Immature natural killer cell (primary cell): ENCODE data around the gene MYOCOS. TPM values are rescaled to one million over a fixed set of nuclear protein-coding genes. Genes with fewer than 3 reads are reported as not detected.
A peak's percentile ranks its signal among the peaks of the same experiment; 100 is the strongest.
"Not testable (repeated sequence)": the region's sequence is repeated elsewhere in the genome, so short reads cannot be mapped to it uniquely, and the experiment has no call there.

Experiments
- DNase-seq, 3 donors: peaks; one replicate each; pipeline ENCODE4 v3.0.0; 2022; ENCODE audit warnings: mixed read lengths in 1 of 3
- H3K27ac Mint-ChIP-seq, 6 donors: one replicate each; pipeline ENCODE4 v1.8.0; 2020; ENCODE audit warnings: mixed read lengths in 6 of 6, mild to moderate bottlenecking in 5 of 6, inconsistent platforms in 4 of 6, moderate library complexity in 3 of 6
- H3K27me3 Mint-ChIP-seq, 3 donors: one replicate each; pipeline ENCODE4 v1.8.0; 2020 to 2021; ENCODE audit warnings: low read depth in 3 of 3, mild to moderate bottlenecking in 3 of 3, mixed read lengths in 3 of 3, moderate library complexity in 3 of 3, inconsistent platforms in 1 of 3
- H3K36me3 Mint-ChIP-seq, 3 donors: one replicate each; pipeline ENCODE4 v1.8.0; 2020; ENCODE audit warnings: mixed read lengths in 3 of 3, inconsistent platforms in 2 of 3, mild to moderate bottlenecking in 2 of 3
- H3K4me1 Mint-ChIP-seq, 2 donors: one replicate each; pipeline ENCODE4 v1.8.0; 2020; ENCODE audit warnings: inconsistent platforms in 2 of 2, mild to moderate bottlenecking in 2 of 2, mixed read lengths in 2 of 2, moderate library complexity in 1 of 2
- H3K4me3 Mint-ChIP-seq, 5 donors: one replicate each; pipeline ENCODE4 v1.8.0; 2020; ENCODE audit warnings: mild to moderate bottlenecking in 5 of 5, mixed read lengths in 5 of 5, inconsistent platforms in 3 of 5, moderate library complexity in 3 of 5
- H3K9me3 Mint-ChIP-seq, 6 donors: one replicate each; pipeline ENCODE4 v1.8.0; 2020; ENCODE audit warnings: mild to moderate bottlenecking in 6 of 6, mixed read lengths in 6 of 6, inconsistent platforms in 4 of 6, moderate library complexity in 3 of 6
- polyA plus RNA-seq, 3 donors: library from polyadenylated mRNA; unstranded; fragments of 300-500 nt; fragmentation: Illumina TruSeq; gene quantifications; one replicate each; pipeline ENCODE4 v1.2.3, GENCODE V29; 2021

Gene MYOCOS, protein sequence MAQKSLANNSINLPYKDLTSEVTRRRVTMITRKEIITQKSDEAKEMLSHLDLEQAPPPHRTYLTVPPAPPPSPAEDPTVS
- polyA plus RNA-seq: not detected

DNA sequence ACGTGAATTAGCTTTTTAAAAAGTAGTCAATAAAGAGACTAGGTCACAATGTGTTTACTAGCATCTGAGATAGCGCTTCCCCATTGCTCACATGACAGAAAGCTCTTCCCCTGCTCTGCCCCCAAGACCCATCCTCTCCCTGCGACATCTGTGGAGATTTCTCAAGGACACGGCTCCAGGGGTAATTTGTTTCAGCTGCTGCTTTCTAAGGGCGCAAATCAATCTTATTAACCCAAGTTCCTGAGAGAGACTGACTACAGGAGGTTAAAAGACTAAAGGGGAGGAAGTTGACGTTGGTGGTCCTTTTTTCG lies at the start of gene MYOCOS:
Gene MYOCOS, plus strand, starts transcription at position 92 of the 311 bp plus-strand sequence. CDS start 1,641 bp downstream, outside the sequence.
- no peaks in the 10 kb centered on the region for H3K9me3 Mint-ChIP-seq
- H3K27ac Mint-ChIP-seq: no peak within 1 kb of the TSS

GRCh38 chr1:171576144-171576543 lies 45.9 kb upstream of the MYOCOS start:
- DNase-seq: no peak
- no peak overlapping the region for H3K4me3 Mint-ChIP-seq
- peaks cover 16 to 60% (median 39%) of the 10 kb centered on the region in 3 donors for H3K36me3 Mint-ChIP-seq
- peaks cover 1 to 17% of the 10 kb centered on the region in 2 donors for H3K4me1 Mint-ChIP-seq
- peak overlapping the region in 2 of 6 donors; percentile 13 to 56 for H3K27ac Mint-ChIP-seq
- peaks cover 0 to 3% (median 3%) of the 10 kb centered on the region in 3 donors for H3K27me3 Mint-ChIP-seq
- no peaks in the 10 kb centered on the region for H3K9me3 Mint-ChIP-seq

More for the DNA sequence above, at the start of gene MYOCOS:
- H3K4me3 Mint-ChIP-seq: no peak within 1 kb of the TSS
- H3K36me3 Mint-ChIP-seq: no peaks in the 10 kb centered on the region
- no peak for DNase-seq
- H3K27me3 Mint-ChIP-seq: peaks cover 0 to 7% (median 5%) of the 10 kb centered on the region in 3 donors
- H3K4me1 Mint-ChIP-seq: no peaks in the 10 kb centered on the region

- Mint-ChIP-seq H3K27me3 (peaks cover 0 to 3% (median 0%) of the 10 kb centered on the region in 3 donors), H3K27ac (peak overlapping the region in 3 of 6 donors; percentile 1 to 63 (median 63))
- DNase-seq: no peak
Observed at GRCh38 chr1:171581226-171581625, 40.8 kb upstream of the MYOCOS start.

DNA sequence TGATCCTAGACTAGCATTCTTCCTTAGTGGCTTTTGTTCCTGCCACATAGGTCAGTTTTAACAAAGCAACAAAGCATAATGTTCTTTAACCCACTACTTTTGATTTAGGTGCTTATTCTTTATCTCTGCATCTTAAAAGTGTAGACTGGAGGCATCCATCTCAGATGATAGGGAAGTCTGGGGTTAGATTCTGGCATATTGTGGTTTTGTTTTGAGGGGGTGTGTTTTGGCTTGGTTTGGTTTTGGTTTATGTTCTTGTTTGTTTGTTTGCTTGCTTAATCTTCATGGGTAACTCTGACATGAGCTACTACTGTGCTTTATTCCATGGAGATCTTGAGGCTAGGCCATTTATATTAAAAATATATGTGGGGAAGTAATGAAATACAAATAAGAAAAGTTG lies 40.3 kb upstream of the MYOCOS start:
- peaks cover 0 to 3% (median 0%) of the 10 kb centered on the region in 3 donors for H3K27me3 Mint-ChIP-seq
- no peak overlapping the region for H3K4me3 Mint-ChIP-seq
- H3K36me3 Mint-ChIP-seq: peaks cover 13 to 57% (median 33%) of the 10 kb centered on the region in 3 donors
- peaks cover 5 to 30% of the 10 kb centered on the region in 2 donors for H3K4me1 Mint-ChIP-seq
- peak overlapping the region; percentile 1 to 75 (median 63) for H3K27ac Mint-ChIP-seq
- no peak for DNase-seq
- no peaks in the 10 kb centered on the region for H3K9me3 Mint-ChIP-seq

More at GRCh38 chr1:171581226-171581625, 40.8 kb upstream of the MYOCOS start:
- no peak overlapping the region for H3K4me3 Mint-ChIP-seq
- peaks cover 12 to 59% (median 34%) of the 10 kb centered on the region in 3 donors for H3K36me3 Mint-ChIP-seq
- no peaks in the 10 kb centered on the region for H3K9me3 Mint-ChIP-seq
- peaks cover 5 to 30% of the 10 kb centered on the region in 2 donors for H3K4me1 Mint-ChIP-seq

- Mint-ChIP-seq H3K4me1 (peaks cover 5 to 30% of the 10 kb centered on the region in 2 donors), H3K27ac (peak overlapping the region in 1 of 6 donors; percentile 63), H3K9me3 (no peaks in the 10 kb centered on the region), H3K4me3 (no peak overlapping the region), H3K27me3 (peaks cover 0 to 3% (median 0%) of the 10 kb centered on the region in 3 donors), H3K36me3 (peaks cover 17 to 57% (median 26%) of the 10 kb centered on the region in 3 donors)
- no peak for DNase-seq
Observed at GRCh38 chr1:171582589-171582988, 39.5 kb upstream of the MYOCOS start.

DNA sequence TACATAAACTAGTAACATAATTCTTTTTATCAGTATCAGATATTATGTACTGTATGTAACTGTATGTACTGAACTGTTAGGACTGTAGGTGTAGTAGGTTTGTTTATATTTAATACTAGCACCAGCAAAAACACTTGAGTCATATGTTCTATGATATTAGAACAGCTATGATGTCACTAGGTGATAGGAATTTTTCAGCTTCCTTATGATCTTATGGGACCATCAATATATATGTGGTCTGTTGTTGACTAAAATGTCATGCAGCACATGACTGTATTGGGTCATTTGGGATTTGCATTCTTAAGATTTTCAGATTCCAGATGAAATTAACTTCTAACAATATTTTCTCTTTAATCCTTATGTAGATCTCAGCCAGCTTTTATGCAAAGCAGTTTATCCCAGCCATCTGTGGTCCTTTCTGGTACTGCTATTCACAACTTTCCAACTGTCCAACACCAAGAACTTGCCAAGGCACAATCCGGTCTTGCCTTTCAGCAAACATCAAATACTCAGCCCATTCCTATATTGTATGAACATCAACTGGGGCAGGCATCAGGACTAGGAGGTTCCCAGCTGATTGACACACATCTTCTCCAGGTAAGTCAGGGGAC lies 38.3 kb upstream of the MYOCOS start:
- Mint-ChIP-seq H3K36me3 (peaks cover 24 to 55% (median 27%) of the 10 kb centered on the region in 3 donors), H3K27ac (peak overlapping the region in 4 of 6 donors; percentile 0 to 27 (median 4)), H3K4me1 (peaks cover 5 to 30% of the 10 kb centered on the region in 2 donors), H3K4me3 (no peak overlapping the region), H3K9me3 (no peaks in the 10 kb centered on the region), H3K27me3 (peaks cover 0 to 3% (median 0%) of the 10 kb centered on the region in 3 donors)
- no peak for DNase-seq

DNA sequence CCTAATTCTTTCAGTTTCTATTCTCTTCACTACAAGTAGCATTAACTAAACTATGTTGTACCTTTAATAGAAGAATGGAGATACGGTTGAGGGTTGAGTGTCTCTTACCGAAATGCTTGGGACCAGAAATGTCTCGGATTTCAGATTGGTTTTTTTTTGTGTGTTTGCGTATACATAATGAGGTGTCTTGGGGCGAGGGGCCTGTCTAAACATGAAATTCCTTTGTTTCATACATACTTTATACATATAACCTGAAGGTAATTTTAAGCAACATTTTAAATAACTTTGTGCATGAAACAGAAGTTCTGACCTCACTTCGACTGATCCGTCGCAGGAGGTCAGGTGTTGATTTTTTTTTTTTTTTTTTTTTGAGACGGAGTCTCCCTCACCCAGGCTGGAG lies 36.3 kb upstream of the MYOCOS start:
- H3K4me1 Mint-ChIP-seq: peaks cover 4 to 17% of the 10 kb centered on the region in 2 donors
- no peaks in the 10 kb centered on the region for H3K27me3 Mint-ChIP-seq
- H3K9me3 Mint-ChIP-seq: no peaks in the 10 kb centered on the region
- peaks cover 32 to 55% (median 33%) of the 10 kb centered on the region in 3 donors for H3K36me3 Mint-ChIP-seq
- DNase-seq: no peak
- H3K27ac Mint-ChIP-seq: peak overlapping the region in 3 of 6 donors; percentile 7 to 37 (median 10)
- H3K4me3 Mint-ChIP-seq: no peak overlapping the region

DNA sequence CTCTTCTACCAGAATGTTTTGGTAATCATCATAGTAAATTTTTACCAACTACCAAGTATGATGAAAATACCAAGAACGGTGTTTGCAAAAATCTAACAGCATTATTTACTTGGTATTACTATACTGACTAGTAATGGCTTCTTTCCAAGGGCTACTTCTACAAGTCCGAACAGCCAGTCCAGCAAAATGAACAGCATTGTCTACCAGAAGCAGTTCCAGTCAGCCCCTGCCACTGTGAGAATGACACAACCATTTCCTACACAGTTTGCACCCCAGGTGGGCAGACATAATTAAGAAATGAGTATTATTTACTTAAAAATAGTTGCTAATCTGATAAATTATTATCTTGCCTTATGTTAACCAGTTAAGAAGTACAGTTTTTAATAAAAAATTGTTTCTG lies 33.8 kb upstream of the MYOCOS start:
- Mint-ChIP-seq H3K27ac (no peak overlapping the region), H3K4me3 (no peak overlapping the region), H3K36me3 (peaks cover 50 to 71% (median 55%) of the 10 kb centered on the region in 3 donors), H3K4me1 (no peaks in the 10 kb centered on the region), H3K9me3 (no peaks in the 10 kb centered on the region), H3K27me3 (peaks cover 0 to 4% (median 0%) of the 10 kb centered on the region in 3 donors)
- no peak for DNase-seq

DNA sequence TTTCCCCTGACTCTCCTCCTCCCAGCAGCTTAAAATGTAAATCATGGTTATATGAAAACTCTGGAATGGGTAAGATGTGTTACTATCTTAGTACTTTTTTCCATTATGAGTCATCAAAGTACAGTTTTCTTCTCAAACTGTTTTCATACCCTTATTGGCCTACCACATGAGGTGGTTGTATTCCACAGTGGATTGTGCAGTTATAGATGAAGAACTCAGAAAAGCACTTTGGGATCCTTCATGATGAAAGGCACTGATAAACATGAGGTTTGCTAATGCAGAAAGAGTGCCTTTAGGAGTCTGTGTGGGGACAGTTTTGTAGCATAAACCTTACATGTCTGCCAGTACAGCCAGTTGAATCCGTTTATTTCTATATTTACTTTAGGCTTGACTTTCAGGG lies 32.0 kb upstream of the MYOCOS start:
- DNase-seq: no peak
- Mint-ChIP-seq H3K4me1 (no peaks in the 10 kb centered on the region), H3K27ac (peak overlapping the region in 1 of 6 donors; percentile 51), H3K4me3 (no peak overlapping the region), H3K36me3 (peaks cover 46 to 61% (median 49%) of the 10 kb centered on the region in 3 donors), H3K9me3 (no peaks in the 10 kb centered on the region), H3K27me3 (peaks cover under 1 to 8% (median 1%) of the 10 kb centered on the region in 3 donors)

DNA sequence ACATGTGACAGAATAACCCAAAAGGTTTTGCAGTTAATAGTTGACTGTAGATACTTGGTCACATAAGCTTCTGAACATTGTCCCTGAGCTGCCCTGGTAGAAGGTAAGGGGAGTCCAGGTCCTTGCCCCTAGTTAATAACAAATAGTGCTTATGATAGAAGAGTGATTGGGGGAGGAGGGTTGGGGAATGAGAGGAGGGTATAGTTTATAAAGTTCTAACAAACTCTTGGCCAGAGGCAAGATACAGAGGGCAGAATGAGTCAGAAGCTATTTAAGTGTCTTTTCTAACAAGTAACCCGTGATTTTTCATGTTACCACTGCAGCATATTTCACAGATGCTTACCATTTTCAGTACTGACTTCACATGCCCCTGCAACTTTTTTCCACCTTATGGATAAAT lies 26.7 kb upstream of the MYOCOS start:
- no peaks in the 10 kb centered on the region for H3K4me1 Mint-ChIP-seq

DNA sequence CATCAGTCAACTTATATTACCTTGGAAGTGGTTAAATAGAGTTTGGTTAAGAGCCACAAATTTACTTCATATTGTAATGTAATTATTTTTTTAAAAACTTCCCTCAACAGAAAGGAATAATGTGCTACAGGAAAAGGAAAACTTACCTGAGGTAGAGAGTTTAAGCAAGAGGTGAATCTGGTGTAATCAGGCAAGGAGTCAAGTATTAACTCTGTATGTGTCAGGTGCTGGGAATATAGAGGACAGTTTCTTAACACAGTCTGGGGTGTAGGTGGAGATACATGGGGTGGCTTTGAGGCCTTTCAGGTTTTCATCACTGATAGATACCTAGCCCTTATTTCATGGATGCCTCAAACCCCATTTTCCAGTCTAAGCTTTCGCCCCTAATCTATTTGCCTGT lies 25.9 kb upstream of the MYOCOS start:
- H3K4me3 Mint-ChIP-seq: no peak overlapping the region
- peak overlapping the region in 5 of 6 donors; percentile 3 to 78 (median 36) for H3K27ac Mint-ChIP-seq
- H3K27me3 Mint-ChIP-seq: peaks cover 1 to 8% (median 4%) of the 10 kb centered on the region in 3 donors

More for the DNA sequence above, 26.7 kb upstream of the MYOCOS start:
- Mint-ChIP-seq H3K36me3 (peaks cover 21 to 26% (median 25%) of the 10 kb centered on the region in 3 donors), H3K27me3 (peaks cover 1 to 8% (median 4%) of the 10 kb centered on the region in 3 donors), H3K4me3 (no peak overlapping the region), H3K27ac (peak overlapping the region in 3 of 6 donors; percentile 8 to 64 (median 42)), H3K9me3 (no peaks in the 10 kb centered on the region)
- DNase-seq: no peak

DNA sequence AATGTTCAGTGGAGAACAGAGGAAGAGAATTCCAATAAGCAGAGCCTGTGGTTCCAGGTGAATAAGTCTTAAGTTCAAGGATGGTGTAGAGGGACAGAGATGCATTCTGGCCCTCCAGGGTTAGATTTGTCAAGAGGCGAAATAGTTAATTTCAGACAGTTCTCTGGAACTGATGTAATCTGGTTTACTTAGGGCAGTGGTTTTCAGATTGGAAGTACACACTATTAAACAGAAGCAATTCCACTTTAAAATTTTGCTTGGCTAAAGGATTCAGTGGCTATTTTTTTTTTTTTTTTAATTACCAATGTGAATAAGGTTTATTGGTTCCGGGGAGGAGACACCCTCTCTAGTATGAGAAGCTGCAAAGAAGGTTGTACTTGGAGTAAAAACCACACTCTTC lies 25.3 kb upstream of the MYOCOS start:
- H3K9me3 Mint-ChIP-seq: no peaks in the 10 kb centered on the region
- H3K4me3 Mint-ChIP-seq: no peak overlapping the region
- no peak for DNase-seq
- no peaks in the 10 kb centered on the region for H3K4me1 Mint-ChIP-seq
- H3K27me3 Mint-ChIP-seq: peaks cover 1 to 8% (median 4%) of the 10 kb centered on the region in 3 donors
- H3K36me3 Mint-ChIP-seq: peaks cover 10 to 16% (median 12%) of the 10 kb centered on the region in 3 donors
- peak overlapping the region in 5 of 6 donors; percentile 25 to 65 (median 36) for H3K27ac Mint-ChIP-seq

More for the DNA sequence above, 25.9 kb upstream of the MYOCOS start:
- no peaks in the 10 kb centered on the region for H3K4me1 Mint-ChIP-seq
- peaks cover 14 to 22% (median 18%) of the 10 kb centered on the region in 3 donors for H3K36me3 Mint-ChIP-seq
- no peak for DNase-seq
- H3K9me3 Mint-ChIP-seq: no peaks in the 10 kb centered on the region

- H3K4me1 Mint-ChIP-seq: no peaks in the 10 kb centered on the region
Observed at GRCh38 chr1:171597203-171597602, 24.8 kb upstream of the MYOCOS start.

GRCh38 chr1:171600310-171600709 lies 21.7 kb upstream of the MYOCOS start:
- not testable (repeated sequence) for H3K36me3 Mint-ChIP-seq

More at GRCh38 chr1:171597203-171597602, 24.8 kb upstream of the MYOCOS start:
- Mint-ChIP-seq H3K36me3 (peaks cover 7 to 11% (median 8%) of the 10 kb centered on the region in 3 donors), H3K27me3 (peaks cover 1 to 6% (median 4%) of the 10 kb centered on the region in 3 donors), H3K27ac (peak overlapping the region in 2 of 6 donors; percentile 16 to 65), H3K9me3 (no peaks in the 10 kb centered on the region), H3K4me3 (no peak overlapping the region)
- no peak for DNase-seq

More at GRCh38 chr1:171600310-171600709, 21.7 kb upstream of the MYOCOS start:
- H3K27ac Mint-ChIP-seq, H3K9me3 Mint-ChIP-seq, H3K27me3 Mint-ChIP-seq, DNase-seq, H3K4me1 Mint-ChIP-seq, H3K4me3 Mint-ChIP-seq: not testable (repeated sequence)
